Heart left ventricle (tissue), 16 donors: ENCODE measurements around the gene SLC10A6. TPM values are rescaled to one million over a fixed set of nuclear protein-coding genes. Genes with fewer than 3 reads are reported as not detected.

Experiments used
- ATAC-seq, 4 donors: fragments of 200-7000 bp; cut with Tn5 transposase; one replicate each; pipeline ENCODE4 v1.9.1; 2020 to 2022; ENCODE audit warnings: moderate library complexity in 4 of 4, mild to moderate bottlenecking in 3 of 4, moderate number of reproducible peaks in 1 of 4
- DNase-seq, 5 donors: peaks; one replicate each; pipeline ENCODE4 v3.0.0-alpha.2; 2020
- H3K27ac ChIP-seq, 12 donors: fragments of 200-600 bp; sonication (generic) in 4 of 12; one replicate each; pipeline versions ENCODE4 v1.5.0 to v1.8.0; 2016 to 2022; ENCODE audit warnings: mild to moderate bottlenecking in 2 of 12
- H3K27me3 ChIP-seq, 9 donors: fragments of 200-600 bp; sonication (generic) in 2 of 9; one replicate each; pipeline versions ENCODE4 v1.5.1 to v1.8.0; 2016 to 2022; ENCODE audit warnings: mild to moderate bottlenecking in 3 of 9
- H3K36me3 ChIP-seq, 9 donors: fragments of 200-600 bp; sonication (generic) in 2 of 9; one replicate each; pipeline versions ENCODE4 v1.5.0 to v1.8.0; 2018 to 2022; ENCODE audit warnings: mild to moderate bottlenecking in 2 of 9
- H3K4me1 ChIP-seq, 12 donors: fragments of 200-600 bp; sonication (generic) in 4 of 12; one replicate each; pipeline versions ENCODE4 v1.5.0 to v1.8.0; 2016 to 2022; ENCODE audit warnings: mild to moderate bottlenecking in 3 of 12
- H3K4me3 ChIP-seq, 12 donors: fragments of 200-600 bp; sonication (generic) in 4 of 12; one replicate each; pipeline versions ENCODE4 v1.5.0 to v1.8.0; 2017 to 2022; ENCODE audit warnings: mild to moderate bottlenecking in 9 of 12, moderate library complexity in 4 of 12
- H3K9me3 ChIP-seq, 12 donors: fragments of 200-600 bp; sonication (generic) in 4 of 12; one replicate each; pipeline versions ENCODE4 v1.5.0 to v1.8.0; 2016 to 2022; ENCODE audit warnings: mild to moderate bottlenecking in 1 of 12
- POLR2A ChIP-seq, 2 donors: fragments of 450-650 bp; IDR thresholded peaks; one replicate each; pipeline ENCODE4 v1.6.1; 2017; ENCODE audit warnings: antibody characterized with exemption in 2 of 2, mild to moderate bottlenecking in 2 of 2, moderate library complexity in 2 of 2
- WGBS, 4 donors: extraction: QIAGEN DNeasy Blood & Tissue Kit in 2 of 4; methylation state at CpG; one replicate each; pipeline versions ENCODE4 v1.1.5 to v1.1.7; 2013 to 2018; 5-methylcytosine and 5-hydroxymethylcytosine counted together
- intact Hi-C, 10 donors: fragments of 100-400 bp; cut with DNase I; formaldehyde crosslinking; loops; one replicate each; pipeline versions ENCODE4 v1.11.1 to v1.14.2; 2022
- polyA plus RNA-seq, 2 donors: library from polyadenylated mRNA; stranded (reverse); fragments of 200-250 nt; gene quantifications; one replicate each; pipeline ENCODE4 v1.2.3, GENCODE V29; 2013
- total RNA-seq, 9 donors: library from RNA; depleted of rRNA in 2 of 9; stranded (reverse); fragments of >200 nt in 2 of 9; fragmentation: NEBNext Ultra II Directional in 3 of 9; extraction: Animal tissue kit (Norgen Biotek cat#: 25700) in 3 of 9; gene quantifications; one replicate each; pipeline versions ENCODE4 v1.1.0 to v1.2.4, GENCODE V29; 2016 to 2023
- TF ChIP-seq, protein P1 (sequence below), 12 donors: fragments of 200-600 bp; sonication (generic) in 4 of 12; IDR thresholded peaks; one replicate each; pipeline versions ENCODE4 v1.5.0 to v1.8.0; 2018 to 2022; ENCODE audit warnings: antibody characterized with exemption in 12 of 12, mild to moderate bottlenecking in 5 of 12
- donor health status: ischemic (EF 13 %, LVEDD 7.1; RV severe dilation, severe dysfunction).
- donor health status: healthy with polysubstance abuse.
- donor health status: DM: no; HTN: yes; CAD: no.
- donor health status: DM: no; HTN: no; CAD: no.
- donor health status: ischemic (EF 25% LVEDD 6.9; RV normal size, moderate dysfunction).
- donor health status: ischemic (EF 25% LVEDD 5.7; RV mildly dilated, moderate dysfunction).
- donor health status: healthy.
- donor health status: DM: yes; HTN: yes; CAD: no.
- donor health status: ischemic (EF 35%, LVEDD 5.7; RV mildly dilated, moderate dysfunction).
- donor health status: nonischemic (EF 11% LVEDD 7.7; RV severe dilation, severe dysfunction).
- donor health status: DM: yes; HTN: yes; CAD: no.
- donor health status: PGD.
- donor health status: ischemic (EF 29% LVEDD 5.4; RV normal size, mild dysfunction).
- donor health status: nonischemic (EF 23%, LVEDD 6.1; RV moderate dilation, normal function).

SLC10A6 gene
- total and polyA plus RNA-seq, 11 donors = 0.30 to 2.0 (median 0.53) TPM; not detected in 1

GRCh38 chr4:86809809-86810208 lies 39.4 kb downstream of the SLC10A6 start:
- peaks cover 0 to 1% (median 0%) of the 10 kb centered on the region in 12 donors for H3K9me3 ChIP-seq
- ATAC-seq = no peak
- 90 to 94% (median 92%) methylated on average over 3 of the region's 3 CpGs for WGBS, 4 donors
- H3K4me3 ChIP-seq = no peak overlapping the region
- H3K27ac ChIP-seq = no peak overlapping the region
- intact Hi-C loops = loop anchor here in 1 of 10 donors (10.0 kb wide), 1 partner anchor 85 kb away; the partner anchor contains the start of gene C4orf36
- peaks cover 0 to 76% (median 3%) of the 10 kb centered on the region in 9 donors for H3K36me3 ChIP-seq
- no peak for DNase-seq
- H3K4me1 ChIP-seq = no peaks in the 10 kb centered on the region
- no peaks in the 10 kb centered on the region for H3K27me3 ChIP-seq
- TF ChIP-seq, protein P1, sequence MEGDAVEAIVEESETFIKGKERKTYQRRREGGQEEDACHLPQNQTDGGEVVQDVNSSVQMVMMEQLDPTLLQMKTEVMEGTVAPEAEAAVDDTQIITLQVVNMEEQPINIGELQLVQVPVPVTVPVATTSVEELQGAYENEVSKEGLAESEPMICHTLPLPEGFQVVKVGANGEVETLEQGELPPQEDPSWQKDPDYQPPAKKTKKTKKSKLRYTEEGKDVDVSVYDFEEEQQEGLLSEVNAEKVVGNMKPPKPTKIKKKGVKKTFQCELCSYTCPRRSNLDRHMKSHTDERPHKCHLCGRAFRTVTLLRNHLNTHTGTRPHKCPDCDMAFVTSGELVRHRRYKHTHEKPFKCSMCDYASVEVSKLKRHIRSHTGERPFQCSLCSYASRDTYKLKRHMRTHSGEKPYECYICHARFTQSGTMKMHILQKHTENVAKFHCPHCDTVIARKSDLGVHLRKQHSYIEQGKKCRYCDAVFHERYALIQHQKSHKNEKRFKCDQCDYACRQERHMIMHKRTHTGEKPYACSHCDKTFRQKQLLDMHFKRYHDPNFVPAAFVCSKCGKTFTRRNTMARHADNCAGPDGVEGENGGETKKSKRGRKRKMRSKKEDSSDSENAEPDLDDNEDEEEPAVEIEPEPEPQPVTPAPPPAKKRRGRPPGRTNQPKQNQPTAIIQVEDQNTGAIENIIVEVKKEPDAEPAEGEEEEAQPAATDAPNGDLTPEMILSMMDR (IDR thresholded peaks at IDR 0.05) = no peak
- TF ChIP-seq POLR2A (IDR thresholded peaks at IDR 0.05) = no peak

GRCh38 chr4:86791126-86791525 lies 58.1 kb downstream of the SLC10A6 start:
- TF ChIP-seq, protein P1 (IDR thresholded peaks at IDR 0.05) = peak in 3 of 12 donors; percentile 8 to 12 (median 9)
- TF ChIP-seq POLR2A (IDR thresholded peaks at IDR 0.05) = no peak

DNA sequence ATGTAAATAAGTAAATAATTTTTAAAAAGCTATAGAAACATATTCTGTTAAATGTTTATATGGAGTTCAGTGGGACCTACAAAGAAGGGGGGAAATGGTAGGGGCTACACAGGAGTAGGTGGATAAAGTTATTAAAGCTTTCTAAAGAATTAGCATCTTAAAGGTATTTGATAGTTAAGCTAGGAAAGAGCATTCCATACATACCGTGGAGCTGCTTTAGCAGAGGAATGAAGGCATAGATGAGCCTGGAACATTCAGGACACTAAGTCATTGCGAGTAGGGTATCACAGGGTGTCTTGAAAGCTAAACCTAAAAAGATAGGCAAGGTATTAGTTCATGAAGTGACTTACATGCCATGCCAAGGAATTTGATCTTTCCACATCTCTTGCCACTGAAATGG lies 60.4 kb downstream of the SLC10A6 start:
- no peak for TF ChIP-seq POLR2A (IDR thresholded peaks at IDR 0.05)
- TF ChIP-seq, protein P1 (IDR thresholded peaks at IDR 0.05) = no peak
- no peak overlapping the region for H3K27ac ChIP-seq
- WGBS, 4 donors = 54 to 74% (median 72%) methylated on average over 2 of the region's 2 CpGs
- no peak overlapping the region for H3K4me3 ChIP-seq
- ATAC-seq = no peak
- no peaks in the 10 kb centered on the region for H3K4me1 ChIP-seq
- intact Hi-C loops = no loop called here
- no peak for DNase-seq
- H3K9me3 ChIP-seq = no peaks in the 10 kb centered on the region
- no peaks in the 10 kb centered on the region for H3K27me3 ChIP-seq
- H3K36me3 ChIP-seq = peaks cover 0 to 52% (median 0%) of the 10 kb centered on the region in 9 donors

More at GRCh38 chr4:86791126-86791525, 58.1 kb downstream of the SLC10A6 start:
- Histone ChIP-seq H3K9me3 (peaks cover 0 to 6% (median 0%) of the 10 kb centered on the region in 12 donors), H3K4me1 (no peaks in the 10 kb centered on the region), H3K4me3 (no peak overlapping the region), H3K27me3 (no peaks in the 10 kb centered on the region), H3K36me3 (peaks cover 0 to 37% (median 0%) of the 10 kb centered on the region in 9 donors), H3K27ac (no peak overlapping the region)
- 73 to 91% (median 83%) methylated on average over 5 to 8 of the region's 8 CpGs for WGBS, 4 donors
- no peak for ATAC-seq
- intact Hi-C loops = no loop called here
- DNase-seq = no peak

DNA sequence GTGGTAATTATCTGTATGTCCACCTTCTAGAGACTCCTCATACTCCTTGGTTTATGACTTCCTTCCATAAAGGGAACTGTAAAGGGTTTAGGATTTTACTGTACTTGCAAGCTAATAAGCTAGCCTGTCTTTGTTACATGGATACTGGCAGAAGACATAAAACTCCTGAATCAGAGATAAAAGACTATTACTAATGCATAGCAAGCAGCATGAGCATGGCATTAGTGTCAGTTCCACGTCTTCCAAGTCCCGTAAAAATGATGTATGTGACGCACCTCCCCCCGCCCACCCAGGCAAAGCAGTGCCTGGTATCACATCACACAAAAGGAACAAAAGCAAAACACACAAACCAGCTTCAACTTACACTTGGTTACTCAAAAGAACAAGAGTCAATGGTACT lies 71.0 kb downstream of the SLC10A6 start:
- H3K27ac ChIP-seq = no peak overlapping the region
- H3K4me1 ChIP-seq = no peaks in the 10 kb centered on the region
- H3K4me3 ChIP-seq = no peak overlapping the region
- ATAC-seq (no peak), DNase-seq (no peak)
- intact Hi-C loops = no loop called here
- WGBS, 4 donors = 92 to 97% (median 93%) methylated on average over 4 of the region's 4 CpGs
- no peaks in the 10 kb centered on the region for H3K27me3 ChIP-seq
- no peak for TF ChIP-seq POLR2A (IDR thresholded peaks at IDR 0.05)
- TF ChIP-seq, protein P1 (IDR thresholded peaks at IDR 0.05) = no peak
- H3K9me3 ChIP-seq = no peaks in the 10 kb centered on the region
- H3K36me3 ChIP-seq = peaks cover 0 to 30% (median 0%) of the 10 kb centered on the region in 9 donors
